Fibroblast of skin of left quadriceps (primary cell): ENCODE results near the gene LRP4.

Experiments
- DNase-seq, 2 experiments: peaks; one replicate each; pipeline ENCODE4 v3.0.0-alpha.2; 2013; ENCODE audit warnings: low read depth in 2 of 2

LRP4 gene

DNA sequence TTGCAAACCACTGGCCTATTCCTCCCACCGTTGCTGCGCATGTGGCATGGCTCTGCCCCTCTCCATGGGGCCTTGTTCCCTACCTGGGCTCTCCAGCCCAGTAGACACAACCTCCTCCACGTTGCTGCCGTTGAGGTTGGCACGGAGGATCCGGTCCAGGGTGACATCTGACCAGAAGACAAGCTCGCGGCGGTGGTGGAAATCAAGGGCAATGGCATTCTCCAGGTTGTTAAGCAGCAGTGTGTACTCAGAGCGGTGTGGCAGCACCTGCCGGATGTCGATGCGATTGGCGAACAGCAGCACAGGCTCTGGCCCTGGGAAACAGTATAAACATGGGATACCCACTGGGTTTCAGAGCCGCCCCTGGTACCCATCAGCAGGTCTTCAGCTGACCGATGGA, 23.8 kb downstream of the LRP4 start:
- DNase-seq: no peak

DNA sequence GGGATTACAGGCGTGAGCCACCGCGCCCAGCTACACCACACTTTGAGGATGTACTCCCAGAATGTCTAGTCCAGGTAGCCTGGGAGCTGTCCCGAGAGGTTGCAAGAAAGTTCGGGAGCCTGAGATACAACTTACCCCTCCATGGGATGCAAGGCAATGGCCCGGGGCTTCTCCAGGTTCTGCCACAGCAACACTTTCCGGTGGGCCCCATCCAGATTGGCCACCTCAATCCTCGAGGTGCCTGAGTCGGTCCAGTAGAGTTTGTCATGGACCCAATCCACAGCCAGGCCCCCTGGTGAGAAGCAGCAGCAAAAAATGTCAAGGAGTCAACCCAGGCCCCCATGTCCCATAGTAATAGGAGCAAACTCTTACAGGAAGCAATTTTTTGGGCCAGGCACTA, 25.5 kb downstream of the LRP4 start:
- no peak for DNase-seq

- DNase-seq: no peak
These were observed 26.2 kb downstream of the LRP4 start for GRCh38 chr11:46892109-46892508.

DNA sequence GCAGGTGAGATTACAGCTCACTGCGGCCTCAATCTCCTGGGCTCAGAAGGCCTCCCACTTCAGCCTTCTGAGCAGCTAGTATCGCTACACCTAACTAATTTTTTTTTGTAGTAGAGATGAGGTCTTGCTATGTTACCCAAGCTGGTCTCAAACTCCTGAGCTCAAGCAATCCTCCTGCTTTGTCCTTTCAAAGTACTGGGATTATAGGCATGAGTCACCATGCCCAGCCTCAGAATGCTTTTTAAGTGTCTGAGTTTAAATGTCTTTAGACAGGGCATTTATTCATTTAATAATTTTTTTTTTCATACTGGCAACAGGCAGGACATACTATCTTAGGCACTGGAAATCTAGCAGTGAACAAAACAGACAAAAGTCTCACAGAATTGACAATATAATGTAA, 27.7 kb downstream of the LRP4 start:
- DNase-seq: no peak

DNA sequence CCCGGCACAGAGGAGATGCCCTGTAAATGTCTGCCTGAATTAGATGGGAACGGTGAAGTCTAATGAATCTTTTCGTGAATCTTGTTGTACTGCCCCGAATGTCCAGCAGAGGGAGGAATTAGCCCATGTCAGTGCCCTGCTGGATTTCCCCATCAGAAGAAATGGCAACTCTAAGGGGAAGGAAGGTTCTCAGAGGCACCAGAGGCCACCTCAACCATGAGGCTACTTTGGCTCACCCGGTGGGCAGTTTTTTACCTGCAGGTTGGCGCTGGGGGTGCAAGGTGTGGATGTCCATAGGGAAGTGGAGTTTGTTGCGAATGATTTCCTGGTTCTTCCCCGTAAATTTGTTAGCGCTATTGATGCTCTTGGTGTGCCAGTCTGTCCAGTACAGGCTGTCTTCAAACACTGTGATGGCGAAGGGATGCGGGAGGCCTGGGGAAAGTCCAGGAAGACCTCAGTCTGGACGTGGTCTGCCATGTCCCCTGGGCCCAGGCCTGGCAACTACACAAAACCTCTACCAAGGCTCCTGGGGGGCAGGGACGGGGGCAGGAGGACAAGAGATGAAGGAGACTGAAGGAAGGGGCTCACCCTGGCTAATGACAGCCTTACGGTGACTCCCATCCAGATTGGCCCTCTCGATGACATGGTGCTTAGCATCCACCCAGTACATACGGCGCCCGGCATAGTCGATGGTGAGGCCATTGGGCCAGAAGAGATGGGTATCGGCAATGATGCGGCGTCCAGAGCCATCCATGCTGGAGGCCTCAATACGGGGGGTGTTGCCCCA, 28.5 kb downstream of the LRP4 start:
- peak; percentile 44 to 48 for DNase-seq

GRCh38 chr11:46889251-46889650, 29.1 kb downstream of the LRP4 start:
- no peak for DNase-seq

DNA sequence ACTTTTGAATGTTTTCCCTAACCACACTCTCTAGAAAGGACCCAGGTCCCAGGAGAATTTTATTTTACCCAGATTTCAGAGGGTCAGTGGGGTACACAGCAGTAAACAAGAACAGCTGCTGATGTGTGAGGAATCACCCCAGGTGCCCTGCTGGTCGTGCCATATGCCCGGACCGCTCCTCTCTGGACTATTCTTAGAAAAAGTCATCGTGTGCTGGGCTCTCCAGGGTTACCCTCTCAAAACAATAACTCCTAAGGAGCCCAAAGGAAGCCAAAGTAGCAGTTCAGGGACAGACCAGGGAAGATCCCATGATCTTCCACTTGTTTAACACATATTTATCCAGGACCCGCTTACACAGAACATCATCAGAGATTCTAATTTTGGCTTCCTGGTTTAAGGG, 29.7 kb downstream of the LRP4 start:
- DNase-seq: no peak

DNA sequence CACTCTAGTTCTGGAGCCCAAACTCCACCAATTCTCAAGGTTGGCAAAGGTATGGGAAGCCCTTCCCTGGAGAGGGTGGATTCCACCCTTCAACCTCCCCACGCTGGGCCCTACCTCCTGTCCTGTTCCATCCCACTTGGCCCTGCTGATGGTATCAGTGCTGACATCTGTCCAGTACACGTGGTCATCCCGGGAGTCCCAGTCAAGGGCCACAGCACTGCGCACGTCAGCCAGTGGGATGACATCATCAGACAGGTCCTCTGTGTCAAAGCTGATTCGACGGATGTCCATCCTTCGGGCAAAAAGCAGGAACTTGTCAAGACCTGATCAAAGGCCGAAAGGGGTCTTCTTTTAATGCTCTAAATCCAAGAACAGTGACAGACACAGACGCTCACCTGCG, 32.1 kb downstream of the LRP4 start:
- no peak for DNase-seq

DNA sequence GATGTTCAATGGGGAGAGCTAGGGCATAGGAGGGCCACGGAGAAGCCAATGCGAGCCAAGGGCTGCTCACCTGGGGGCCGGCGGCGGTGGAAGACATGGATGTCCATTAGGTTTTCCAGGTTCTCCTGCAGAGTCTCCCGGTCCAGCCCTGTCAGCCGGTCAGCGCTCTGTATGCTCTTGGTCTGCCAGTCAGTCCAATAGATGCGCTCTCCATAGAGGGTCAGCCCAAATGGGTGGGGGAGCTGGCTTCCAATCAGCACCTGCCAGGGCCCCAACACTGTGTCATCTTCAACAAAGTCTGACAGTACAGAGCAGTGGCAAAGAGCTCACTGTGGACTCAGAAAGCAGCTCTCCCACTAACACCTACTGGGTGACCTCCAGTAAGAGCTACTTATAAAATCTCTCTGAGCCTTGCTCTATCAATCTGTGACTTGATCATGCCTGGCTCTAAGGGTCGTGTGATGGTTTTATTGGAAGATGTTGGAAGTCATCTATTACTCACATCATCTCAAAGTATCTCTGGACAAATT, 39.2 kb downstream of the LRP4 start:
- DNase-seq: no peak

DNA sequence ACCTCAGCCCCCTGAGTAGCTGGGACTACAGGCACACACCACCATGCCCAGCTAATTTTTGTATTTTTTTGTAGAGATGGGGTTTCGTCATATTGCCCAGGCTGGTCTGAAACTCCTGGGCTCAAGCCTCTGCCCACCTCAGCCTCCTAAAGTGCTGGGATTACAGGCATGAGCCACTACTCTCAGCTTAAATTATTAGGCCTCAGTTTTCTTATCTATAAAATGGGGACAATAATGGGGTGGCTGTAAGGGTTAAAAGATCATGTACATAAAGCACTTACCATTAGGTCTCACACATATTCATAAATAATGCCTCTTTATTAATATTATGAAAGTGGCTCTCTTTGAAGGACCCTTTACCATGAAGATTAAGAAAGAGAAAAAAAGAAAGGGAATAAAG, 40.8 kb downstream of the LRP4 start:
- DNase-seq: no peak

GRCh38 chr11:46876471-46876870, 41.9 kb downstream of the LRP4 start:
- DNase-seq: no peak

GRCh38 chr11:46874586-46874985, 43.8 kb downstream of the LRP4 start:
- no peak for DNase-seq

GRCh38 chr11:46868912-46869311, 49.4 kb downstream of the LRP4 start:
- DNase-seq: no peak

- DNase-seq: peak; percentile 23 to 24
These were observed 53.0 kb downstream of the LRP4 start for GRCh38 chr11:46865340-46865739.

- no peak for DNase-seq
These were observed 58.1 kb downstream of the LRP4 start for GRCh38 chr11:46860218-46860617.

DNA sequence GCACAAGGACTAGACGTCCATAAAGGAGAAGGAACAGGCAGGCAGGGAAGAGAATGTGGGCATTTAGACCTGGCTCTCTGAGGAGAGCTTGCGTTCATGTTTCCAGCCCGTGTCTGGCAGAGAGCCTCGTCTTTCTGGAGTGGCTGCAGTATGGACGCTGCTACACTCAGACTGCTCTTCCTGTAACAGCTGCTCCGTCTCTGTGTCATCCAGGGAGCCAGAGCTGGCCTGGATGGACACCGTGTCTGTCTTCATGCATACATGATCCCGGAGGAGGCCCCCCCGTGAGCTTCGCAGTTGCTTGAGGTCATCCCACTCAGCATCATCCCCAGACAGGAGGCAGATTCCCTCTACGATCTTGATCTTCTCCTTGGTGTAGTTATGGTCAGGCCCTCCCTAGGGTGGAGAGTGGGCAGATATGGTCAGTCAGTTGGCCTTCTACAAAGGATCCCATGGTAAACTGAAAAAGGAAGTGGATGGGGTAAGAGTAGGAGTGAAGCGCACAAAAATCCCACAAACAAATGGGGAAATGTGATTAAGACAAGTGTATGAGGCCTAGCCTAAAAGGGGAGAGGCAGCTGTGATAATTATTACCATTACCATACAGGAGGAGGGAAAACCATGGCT, 59.3 kb downstream of the LRP4 start:
- DNase-seq: no peak

GRCh38 chr11:46857666-46858065, 60.7 kb downstream of the LRP4 start:
- no peak for DNase-seq

- no peak for DNase-seq
These were observed 61.6 kb downstream of the LRP4 start for GRCh38 chr11:46856605-46857343.

- DNase-seq: no peak
These were observed 62.5 kb downstream of the LRP4 start for GRCh38 chr11:46855863-46856262.

DNA sequence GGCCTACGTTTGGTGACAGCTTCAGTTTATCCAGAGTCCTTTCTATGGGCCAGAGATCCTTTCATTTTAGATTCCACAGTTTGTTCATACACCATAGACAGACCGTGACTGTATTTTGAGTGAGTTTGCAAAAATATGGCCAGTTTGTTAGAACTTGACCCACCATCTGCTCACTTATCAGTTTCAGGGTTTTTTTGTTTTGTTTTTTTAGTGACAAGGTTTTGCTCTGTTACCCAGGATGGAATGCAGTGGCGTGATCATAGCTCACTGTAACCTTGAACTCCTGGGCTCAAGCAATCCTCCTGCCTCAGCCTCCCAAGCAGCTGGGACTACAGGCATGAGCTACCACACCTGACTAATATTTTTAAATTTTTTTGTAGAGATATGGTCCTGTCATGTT, 63.2 kb downstream of the LRP4 start:
- DNase-seq: no peak

GRCh38 chr11:46850829-46851380, 67.4 kb downstream of the LRP4 start:
- DNase-seq: no peak

GRCh38 chr11:46849631-46850030, 68.7 kb downstream of the LRP4 start:
- DNase-seq: no peak

DNA sequence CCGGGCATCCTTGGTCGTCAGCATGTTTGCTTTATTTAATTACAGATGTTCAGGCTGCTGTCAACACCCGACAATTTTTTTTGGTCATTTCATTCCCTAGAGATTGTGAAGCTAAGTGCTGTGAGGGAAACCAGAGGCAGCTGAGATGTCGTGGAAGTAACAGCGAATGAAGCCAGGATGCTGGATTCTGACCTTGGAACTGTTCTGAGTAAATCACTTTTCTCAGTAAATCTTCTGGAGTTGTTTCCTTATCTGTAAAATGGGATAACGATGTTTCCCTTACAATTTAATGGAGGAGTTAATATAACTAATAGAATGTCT, 71.9 kb downstream of the LRP4 start:
- DNase-seq: no peak
